Measurements from ENCODE around the gene SMPX. TPM values are rescaled to one million over a fixed set of nuclear protein-coding genes. Genes with fewer than 3 reads are reported as not detected.

Gene SMPX
- total RNA-seq, 2 donors from 2014 or later = 2.4 TPM; not detected in 1

DNA sequence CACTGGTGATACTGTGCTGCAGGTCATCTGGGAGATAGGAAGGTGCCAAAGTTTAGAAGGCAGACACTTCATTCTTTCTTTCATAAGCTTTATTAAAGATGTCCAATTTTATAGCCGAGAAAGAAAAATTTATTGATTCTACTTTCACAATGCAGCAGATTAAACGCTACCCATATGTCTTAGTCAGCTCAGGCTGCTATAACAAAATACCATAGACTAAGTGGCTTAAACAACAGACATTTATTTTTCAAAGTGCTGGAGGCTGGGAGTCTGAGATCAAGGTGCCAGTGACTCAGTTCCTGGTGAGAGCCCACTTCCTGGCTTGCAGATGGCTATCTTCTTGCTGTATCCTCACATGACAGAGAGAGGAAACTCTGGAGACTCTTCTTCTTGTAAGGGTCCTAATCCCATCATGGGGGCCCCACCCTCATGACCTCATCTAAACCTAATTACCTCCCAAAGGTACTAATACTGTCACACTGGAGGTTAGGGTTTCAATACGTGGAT lies 66.4 kb downstream of the SMPX start:
- no peaks in the 10 kb centered on the region for H3K4me1 ChIP-seq
- intact Hi-C loops (cut with DNase I) = no loop called here
- H3K9me3 ChIP-seq = no peaks in the 10 kb centered on the region
- H3K27ac ChIP-seq = no peak overlapping the region
- TF ChIP-seq, protein P1, sequence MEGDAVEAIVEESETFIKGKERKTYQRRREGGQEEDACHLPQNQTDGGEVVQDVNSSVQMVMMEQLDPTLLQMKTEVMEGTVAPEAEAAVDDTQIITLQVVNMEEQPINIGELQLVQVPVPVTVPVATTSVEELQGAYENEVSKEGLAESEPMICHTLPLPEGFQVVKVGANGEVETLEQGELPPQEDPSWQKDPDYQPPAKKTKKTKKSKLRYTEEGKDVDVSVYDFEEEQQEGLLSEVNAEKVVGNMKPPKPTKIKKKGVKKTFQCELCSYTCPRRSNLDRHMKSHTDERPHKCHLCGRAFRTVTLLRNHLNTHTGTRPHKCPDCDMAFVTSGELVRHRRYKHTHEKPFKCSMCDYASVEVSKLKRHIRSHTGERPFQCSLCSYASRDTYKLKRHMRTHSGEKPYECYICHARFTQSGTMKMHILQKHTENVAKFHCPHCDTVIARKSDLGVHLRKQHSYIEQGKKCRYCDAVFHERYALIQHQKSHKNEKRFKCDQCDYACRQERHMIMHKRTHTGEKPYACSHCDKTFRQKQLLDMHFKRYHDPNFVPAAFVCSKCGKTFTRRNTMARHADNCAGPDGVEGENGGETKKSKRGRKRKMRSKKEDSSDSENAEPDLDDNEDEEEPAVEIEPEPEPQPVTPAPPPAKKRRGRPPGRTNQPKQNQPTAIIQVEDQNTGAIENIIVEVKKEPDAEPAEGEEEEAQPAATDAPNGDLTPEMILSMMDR (IDR thresholded peaks at IDR 0.05) = no peak
- H3K36me3 ChIP-seq = no peaks in the 10 kb centered on the region
- no peaks in the 10 kb centered on the region for H3K27me3 ChIP-seq
- DNase-seq = no peak
- no peak overlapping the region for H3K9ac ChIP-seq (ENCODE audit: low read depth in 2 of 2, low read length in 2 of 2)
- no peak overlapping the region for H3K4me3 ChIP-seq

DNA sequence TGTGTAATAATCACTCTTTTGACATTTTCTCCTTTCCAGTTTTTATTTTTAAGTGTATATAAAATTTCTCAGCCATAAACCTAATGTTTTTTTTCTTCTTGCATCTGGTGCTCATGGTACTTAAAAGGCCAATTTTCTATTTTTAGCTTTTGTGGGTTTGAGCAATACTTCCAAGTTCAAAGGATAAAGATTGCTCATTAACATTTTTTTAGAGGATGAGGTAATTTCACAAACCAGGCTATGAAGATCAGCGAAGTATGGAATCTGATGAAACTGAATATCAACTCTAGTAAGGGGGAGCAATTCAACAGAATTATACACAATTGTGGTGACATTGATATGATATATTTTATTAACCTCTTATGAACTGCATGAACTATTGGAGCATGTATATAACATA lies 74.0 kb downstream of the SMPX start:
- no peak for DNase-seq
- Histone ChIP-seq H3K27me3 (no peaks in the 10 kb centered on the region), H3K4me3 (no peak overlapping the region), H3K4me1 (no peaks in the 10 kb centered on the region), H3K36me3 (no peaks in the 10 kb centered on the region), H3K9me3 (no peaks in the 10 kb centered on the region), H3K27ac (no peak overlapping the region), H3K9ac (ENCODE audit: low read depth in 2 of 2, low read length in 2 of 2) (no peak overlapping the region)
- TF ChIP-seq, protein P1 (IDR thresholded peaks at IDR 0.05) = no peak
- intact Hi-C loops (cut with DNase I) = no loop called here

DNA sequence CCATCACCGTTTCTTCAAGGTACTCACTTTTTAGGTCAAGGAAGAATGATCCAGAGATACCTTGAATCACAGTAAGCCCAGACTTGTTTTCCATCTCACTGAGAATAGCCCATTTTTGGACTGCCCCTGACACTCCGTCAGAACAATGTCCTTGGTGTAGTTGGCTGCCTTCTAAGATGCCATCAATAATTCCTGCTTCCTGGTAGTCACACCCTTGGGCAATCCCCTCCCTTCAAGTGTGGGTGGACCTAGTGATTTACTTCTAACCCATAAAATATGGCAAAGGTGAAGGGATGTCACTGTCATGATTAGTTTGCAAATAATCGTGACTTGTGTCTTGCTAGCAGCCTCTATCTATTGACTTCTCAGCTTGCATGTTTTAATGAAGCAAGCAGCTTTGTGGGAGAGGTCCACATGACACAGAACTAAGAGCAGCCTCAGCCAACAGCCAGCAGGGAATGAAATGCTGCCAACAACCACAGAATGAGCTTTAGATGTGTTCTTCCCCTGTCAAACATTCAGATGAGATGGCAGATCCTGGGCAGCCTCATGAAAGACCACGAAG lies 79.8 kb downstream of the SMPX start:
- H3K36me3 ChIP-seq = no peaks in the 10 kb centered on the region
- H3K9me3 ChIP-seq = no peaks in the 10 kb centered on the region
- H3K4me3 ChIP-seq = no peak overlapping the region
- H3K27ac ChIP-seq = no peak overlapping the region
- no peak for DNase-seq
- intact Hi-C loops (cut with DNase I) = no loop called here
- H3K4me1 ChIP-seq = no peaks in the 10 kb centered on the region
- H3K27me3 ChIP-seq = no peaks in the 10 kb centered on the region
- H3K9ac ChIP-seq (ENCODE audit: low read depth in 2 of 2, low read length in 2 of 2) = no peak overlapping the region
- TF ChIP-seq, protein P1 (IDR thresholded peaks at IDR 0.05) = no peak

DNA sequence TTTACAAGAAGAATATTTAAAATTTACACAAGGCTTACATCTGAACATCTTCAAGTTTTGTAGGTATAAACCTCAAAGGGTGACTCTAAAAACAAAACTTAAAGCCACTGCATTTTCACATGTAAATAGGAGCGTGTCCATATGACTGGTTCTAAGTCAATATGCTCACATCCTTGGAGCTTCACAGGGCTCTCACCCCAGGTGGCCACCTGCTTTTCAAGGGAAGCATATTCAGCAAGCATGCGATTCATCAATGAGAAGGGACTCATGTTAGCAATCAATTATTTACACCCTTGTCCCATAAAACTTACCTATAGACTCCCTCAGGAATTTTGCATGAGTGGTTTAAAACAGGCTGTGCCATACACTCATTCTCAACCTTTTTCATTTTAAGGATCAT lies 82.0 kb downstream of the SMPX start:
- TF ChIP-seq, protein P1 (IDR thresholded peaks at IDR 0.05) = no peak
- intact Hi-C loops (cut with DNase I) = no loop called here

DNA sequence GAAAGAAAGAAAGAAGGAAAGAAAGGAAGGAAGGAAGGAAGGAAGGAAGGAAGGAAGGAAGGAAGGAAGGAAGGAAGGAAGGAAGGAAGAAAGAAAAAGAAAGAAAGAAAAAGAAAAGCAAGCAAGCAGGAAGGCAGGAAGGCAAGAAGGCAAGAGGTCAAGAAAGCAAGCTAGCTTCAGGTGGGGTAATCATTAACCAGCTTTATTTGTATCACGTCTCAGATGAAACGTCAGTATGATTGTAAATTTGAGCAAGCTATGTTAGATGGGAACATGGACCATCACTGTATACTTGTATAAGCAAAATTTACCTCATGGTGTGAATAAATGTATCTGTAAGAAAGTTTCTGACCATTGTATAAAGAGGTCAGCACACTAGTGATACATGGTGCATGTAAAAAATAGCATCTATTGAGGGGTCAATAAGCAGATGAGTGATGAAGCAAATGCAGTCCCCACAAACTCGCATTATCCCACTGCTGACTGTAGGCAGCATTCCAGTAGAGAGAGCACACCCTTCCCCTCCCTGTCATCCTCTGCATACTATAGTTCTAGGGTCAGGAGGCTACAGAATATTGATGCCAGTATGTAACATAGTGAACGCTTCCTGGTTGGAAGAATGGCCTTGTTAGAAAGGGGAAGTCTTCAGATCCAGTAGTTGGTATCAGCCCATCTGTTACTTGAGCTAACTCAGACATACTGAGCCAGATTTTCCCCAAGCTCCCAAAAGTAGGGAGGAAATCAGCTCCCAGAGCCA lies 83.3 kb downstream of the SMPX start:
- Histone ChIP-seq H3K9ac (ENCODE audit: low read depth in 2 of 2, low read length in 2 of 2) (no peak overlapping the region), H3K4me1 (no peaks in the 10 kb centered on the region), H3K27ac (no peak overlapping the region), H3K36me3 (no peaks in the 10 kb centered on the region), H3K9me3 (no peaks in the 10 kb centered on the region), H3K27me3 (no peaks in the 10 kb centered on the region), H3K4me3 (no peak overlapping the region)
- TF ChIP-seq, protein P1 (IDR thresholded peaks at IDR 0.05) = no peak
- DNase-seq = no peak
- intact Hi-C loops (cut with DNase I) = no loop called here

More for the DNA sequence above, 82.0 kb downstream of the SMPX start:
- DNase-seq = no peak
- Histone ChIP-seq H3K36me3 (no peaks in the 10 kb centered on the region), H3K9me3 (no peaks in the 10 kb centered on the region), H3K27me3 (no peaks in the 10 kb centered on the region), H3K9ac (ENCODE audit: low read depth in 2 of 2, low read length in 2 of 2) (no peak overlapping the region), H3K4me3 (no peak overlapping the region), H3K27ac (no peak overlapping the region), H3K4me1 (no peaks in the 10 kb centered on the region)
